Stimulated activated CD8-positive, alpha-beta memory T cell treated with anti-CD3 and anti-CD28 coated beads, Interleukin-12 subunit alpha, Interleukin-12 subunit beta, amount 100 ng/mL, for 4 hours (primary cell): ENCODE measurements around the gene SP1.
"Not testable (repeated sequence)": the region's sequence is repeated elsewhere in the genome, so short reads cannot be mapped to it uniquely, and the experiment has no call there.

Source experiments
- DNase-seq: peaks from one replicate; pipeline ENCODE4 v3.0.0-alpha.2; 2020; ENCODE audit warnings: low read depth

SP1 gene

GRCh38 chr12:53414756-53415417, 34.9 kb downstream of the SP1 start:
- DNase-seq: no peak

DNA sequence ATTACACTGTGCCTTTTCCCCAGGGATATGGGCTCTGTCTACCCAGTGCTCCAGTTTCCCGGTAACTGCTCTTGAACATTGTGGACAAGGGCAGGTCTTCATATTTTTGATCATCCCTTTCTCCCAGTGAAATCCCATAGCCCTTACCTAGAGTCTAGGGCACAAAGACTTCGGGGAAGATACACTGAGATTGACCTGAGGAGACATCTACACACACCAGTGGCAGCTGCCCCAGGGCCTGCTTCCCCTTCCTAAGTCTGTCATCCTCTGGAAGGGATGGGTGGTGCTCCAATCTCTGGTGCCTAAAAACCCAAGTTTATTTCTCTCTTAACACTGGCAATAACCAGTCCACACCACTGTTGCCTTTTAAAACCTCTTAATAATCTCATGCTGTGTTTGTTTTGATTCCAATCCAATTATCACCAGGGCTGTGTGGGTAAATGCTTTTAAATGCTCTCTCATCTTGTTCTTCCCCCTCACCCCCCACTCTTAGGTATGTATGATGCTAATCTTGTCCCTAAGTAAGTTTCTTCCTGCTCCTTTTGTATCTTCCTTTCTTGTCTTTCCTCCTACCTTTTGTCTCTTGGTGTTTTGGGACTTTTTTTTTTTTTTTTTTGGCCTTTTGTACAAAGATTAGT, 35.9 kb downstream of the SP1 start:
- DNase-seq: not testable (repeated sequence)

- not testable (repeated sequence) for DNase-seq
Observed at GRCh38 chr12:53417291-53417816, 37.4 kb downstream of the SP1 start.

- no peak for DNase-seq
Observed at GRCh38 chr12:53418221-53418620, 38.2 kb downstream of the SP1 start.

GRCh38 chr12:53419756-53420155, 39.8 kb downstream of the SP1 start:
- no peak for DNase-seq

DNA sequence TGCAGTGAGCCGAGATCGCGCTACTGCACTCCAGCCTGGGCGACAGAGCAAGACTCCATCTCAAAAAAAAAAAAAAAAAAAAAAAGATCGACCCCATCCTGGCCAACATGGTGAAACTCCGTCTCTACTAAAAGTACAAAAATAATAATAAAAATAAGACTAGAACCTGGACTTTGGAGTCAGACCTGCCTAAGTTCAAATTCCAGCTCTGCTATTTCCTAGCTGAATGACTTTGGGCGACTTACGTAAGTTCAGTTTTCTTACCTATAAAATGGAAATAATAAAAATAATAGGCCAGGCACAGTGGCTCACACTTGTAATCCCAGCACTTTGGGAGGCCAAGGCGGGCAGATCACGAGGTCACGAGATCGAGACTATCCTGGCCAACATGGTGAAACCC, 42.3 kb downstream of the SP1 start:
- not testable (repeated sequence) for DNase-seq

DNA sequence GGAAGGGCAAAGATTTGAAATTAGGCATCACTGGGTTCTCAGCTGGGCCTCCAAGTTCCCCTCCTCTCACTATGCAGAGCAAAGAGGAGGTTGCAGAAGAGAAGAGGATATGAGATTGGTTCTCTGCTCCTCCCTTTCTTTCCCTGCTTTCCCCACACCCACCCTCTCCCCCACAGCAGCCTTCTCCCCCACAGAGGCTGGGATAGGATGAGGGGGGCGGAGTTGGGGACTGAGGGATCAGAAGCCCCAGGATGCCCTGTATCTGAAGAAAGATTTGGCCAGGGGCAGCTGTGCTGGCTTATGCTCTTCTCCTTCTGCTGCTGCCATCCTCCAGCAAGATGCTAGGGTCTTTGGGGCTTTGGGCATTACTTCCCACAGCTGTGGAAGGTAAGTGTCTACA, 43.6 kb downstream of the SP1 start, which contains the start of gene AMHR2:
Gene AMHR2, plus strand, starts transcription at position 259 of the 400 bp plus-strand sequence. Its CDS starts 80 bp downstream, at position 339.
- no peak for DNase-seq

GRCh38 chr12:53424626-53425514, 44.9 kb downstream of the SP1 start:
- no peak for DNase-seq

DNA sequence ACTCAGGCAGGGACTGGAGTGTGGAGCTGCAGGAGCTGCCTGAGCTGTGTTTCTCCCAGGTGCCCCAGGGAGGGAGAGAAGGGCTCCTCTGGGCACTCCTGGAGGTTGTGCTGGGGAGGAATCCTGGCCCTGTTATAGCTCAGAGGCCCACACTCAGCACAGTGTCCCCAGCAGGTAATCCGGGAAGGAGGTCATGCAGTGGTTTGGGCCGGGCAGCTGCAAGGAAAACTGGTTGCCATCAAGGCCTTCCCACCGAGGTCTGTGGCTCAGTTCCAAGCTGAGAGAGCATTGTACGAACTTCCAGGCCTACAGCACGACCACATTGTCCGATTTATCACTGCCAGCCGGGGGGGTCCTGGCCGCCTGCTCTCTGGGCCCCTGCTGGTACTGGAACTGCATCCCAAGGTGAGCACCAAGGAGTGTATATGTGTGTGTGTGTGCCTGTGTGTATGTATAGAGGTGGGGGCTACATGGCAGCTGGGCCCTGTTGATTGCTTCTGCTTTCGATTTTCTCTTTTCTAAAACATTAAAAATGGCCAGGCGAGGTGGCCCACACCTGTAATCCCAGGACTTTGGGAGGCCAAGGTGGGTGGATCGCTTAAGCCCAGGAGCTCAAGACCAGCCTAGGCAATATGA, 45.7 kb downstream of the SP1 start:
- no peak for DNase-seq

- no peak for DNase-seq
Observed at GRCh38 chr12:53427905-53428594, 48.1 kb downstream of the SP1 start.

DNA sequence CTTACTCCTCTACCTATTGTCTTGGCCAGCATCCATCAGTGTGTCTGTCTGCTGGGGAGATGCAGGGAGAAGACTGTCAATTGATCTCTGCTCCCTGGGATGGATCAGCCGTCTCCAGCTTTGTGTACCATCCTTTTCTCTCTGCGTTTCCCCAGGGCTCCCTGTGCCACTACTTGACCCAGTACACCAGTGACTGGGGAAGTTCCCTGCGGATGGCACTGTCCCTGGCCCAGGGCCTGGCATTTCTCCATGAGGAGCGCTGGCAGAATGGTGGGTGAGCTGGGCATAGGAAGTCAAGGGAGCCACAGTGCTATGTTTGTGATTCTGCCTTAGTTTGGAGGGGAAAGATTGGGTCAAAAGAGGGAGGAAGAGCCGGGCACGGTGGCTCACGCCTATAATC, 48.8 kb downstream of the SP1 start:
- DNase-seq: no peak

- no peak for DNase-seq
Observed at GRCh38 chr12:53430116-53430515, 50.1 kb downstream of the SP1 start.

GRCh38 chr12:53431187-53431586, 51.2 kb downstream of the SP1 start:
- DNase-seq: no peak

DNA sequence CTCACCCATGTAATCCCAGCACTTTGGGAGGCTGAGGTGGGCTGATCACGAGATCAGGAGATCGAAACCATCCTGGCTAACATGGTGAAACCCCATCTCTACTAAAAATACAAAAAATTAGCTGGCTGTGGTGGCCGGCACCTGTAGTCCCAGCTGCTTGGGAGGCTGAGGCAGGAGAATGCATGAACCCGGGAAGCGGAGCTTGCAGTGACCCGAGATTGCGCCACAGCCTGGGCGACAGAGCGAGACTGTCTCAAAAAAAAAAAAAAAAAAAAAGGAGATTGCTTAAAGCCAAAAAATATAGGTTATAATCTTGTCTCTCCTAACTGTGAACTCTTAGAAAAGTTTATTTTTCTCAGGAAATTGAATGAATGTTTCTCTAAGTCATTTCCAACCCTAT, 55.4 kb downstream of the SP1 start:
- not testable (repeated sequence) for DNase-seq

DNA sequence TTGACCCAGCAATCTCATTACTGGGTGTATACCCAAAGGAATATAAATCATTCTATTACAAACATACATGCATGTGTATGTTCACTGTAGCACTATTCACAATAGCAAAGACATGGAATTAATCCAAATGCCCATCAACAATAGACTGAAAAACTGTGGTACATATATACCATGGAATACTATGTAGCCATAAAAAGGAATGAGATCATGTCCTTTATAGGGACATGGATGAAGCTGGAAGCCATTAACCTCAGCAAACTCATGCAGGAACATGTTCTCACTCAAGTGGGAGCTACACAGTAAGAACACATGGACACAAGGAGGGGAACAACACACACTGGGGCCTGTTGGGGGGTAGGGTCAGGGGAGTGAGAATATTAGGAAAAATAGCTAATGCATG, 59.6 kb downstream of the SP1 start:
- not testable (repeated sequence) for DNase-seq

GRCh38 chr12:53441040-53441833, 61.3 kb downstream of the SP1 start, which contains the start of gene PRR13:
Gene PRR13, plus strand, starts transcription at chr12:53441734. Its CDS starts 981 bp downstream, at chr12:53442715.
- peak; percentile 97 for DNase-seq

GRCh38 chr12:53443955-53444354, 64.0 kb downstream of the SP1 start:
- no peak for DNase-seq

- not testable (repeated sequence) for DNase-seq
Observed at GRCh38 chr12:53444593-53445325, 64.8 kb downstream of the SP1 start.

DNA sequence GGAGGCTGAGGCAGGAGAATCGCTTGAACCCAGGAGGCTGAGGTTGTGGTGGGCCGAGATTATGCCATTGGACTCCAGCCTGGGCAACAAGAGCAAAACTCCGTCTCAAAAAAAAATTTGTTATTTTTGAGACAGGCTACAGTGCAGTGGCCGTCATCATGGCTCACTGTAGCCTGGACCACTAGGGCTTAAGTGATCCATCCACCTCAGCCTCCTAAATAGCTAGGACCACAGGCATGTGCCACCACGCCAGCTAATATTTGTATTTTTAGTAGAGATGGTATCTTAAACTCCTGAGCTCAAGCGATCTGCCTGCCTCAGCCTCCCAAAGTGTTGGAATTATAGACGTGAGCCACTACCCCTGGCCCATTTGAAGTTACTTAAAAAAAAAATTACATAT, 71.0 kb downstream of the SP1 start:
- DNase-seq: no peak
